Neural crest cell (in vitro differentiated cells): ENCODE data around the gene USP35. TPM values are rescaled to one million over a fixed set of nuclear protein-coding genes. Genes with fewer than 3 reads are reported as not detected.

Source experiments
- DNase-seq: peaks from one replicate; pipeline ENCODE4 v3.0.0; 2021; ENCODE audit warnings: low read depth, mixed read lengths, low spot score
- H3K27ac Mint-ChIP-seq: one replicate; pipeline ENCODE4 v1.8.0; 2021; ENCODE audit warnings: mild to moderate bottlenecking, mixed read lengths; ENCODE audit not compliant: unreplicated experiment
- H3K27me3 Mint-ChIP-seq: 2 replicates; pipeline ENCODE4 v1.8.0; 2021; ENCODE audit warnings: low read depth, mild to moderate bottlenecking, mixed read lengths
- H3K36me3 Mint-ChIP-seq: 2 replicates; pipeline ENCODE4 v1.8.0; 2021; ENCODE audit warnings: low read depth, mild to moderate bottlenecking, mixed read lengths
- H3K4me1 Mint-ChIP-seq: 2 replicates; pipeline ENCODE4 v1.8.0; 2021; ENCODE audit warnings: mixed read lengths
- H3K4me3 Mint-ChIP-seq: one replicate; pipeline ENCODE4 v1.8.0; 2021; ENCODE audit warnings: mild to moderate bottlenecking, mixed read lengths
- H3K9me3 Mint-ChIP-seq: 2 replicates; pipeline ENCODE4 v1.8.0; 2021; ENCODE audit warnings: mixed read lengths
- CTCF ChIP-seq: fragments of 200-600 bp; sonication (generic); conservative IDR thresholded peaks from 2 replicates; pipeline ENCODE4 v1.5.0; 2021; ENCODE audit warnings: antibody characterized with exemption, mild to moderate bottlenecking
- total RNA-seq: library from RNA; stranded (reverse); gene quantifications from 2 replicates; pipeline ENCODE4 v1.2.1, GENCODE V29; 2021

USP35 gene
- total RNA-seq, 1 donor from 2014 or later: 11.1 TPM

GRCh38 chr11:78180751-78181150 lies 8.0 kb upstream of the USP35 start:
- DNase-seq: no peak
- Mint-ChIP-seq H3K4me1 (no peaks in the 10 kb centered on the region), H3K9me3 (no peaks in the 10 kb centered on the region), H3K4me3 (no peak overlapping the region), H3K27ac (no peak overlapping the region), H3K27me3 (no peaks in the 10 kb centered on the region), H3K36me3 (peaks cover 4% of the 10 kb centered on the region)
- no peak for TF ChIP-seq CTCF

GRCh38 chr11:78181185-78181584 lies 7.5 kb upstream of the USP35 start:
- no peak for TF ChIP-seq CTCF
- Mint-ChIP-seq H3K36me3 (peaks cover 2% of the 10 kb centered on the region), H3K4me3 (no peak overlapping the region)

GRCh38 chr11:78187366-78188285 lies 1.1 kb upstream of the USP35 start:
- Mint-ChIP-seq H3K9me3 (no peaks in the 10 kb centered on the region), H3K4me3 (peak overlapping the region; percentile 100), H3K27me3 (no peaks in the 10 kb centered on the region), H3K36me3 (no peaks in the 10 kb centered on the region), H3K27ac (peak overlapping the region; percentile 92), H3K4me1 (peaks cover 43% of the 10 kb centered on the region)
- DNase-seq: no peak
- no peak for TF ChIP-seq CTCF

More at GRCh38 chr11:78181185-78181584, 7.5 kb upstream of the USP35 start:
- Mint-ChIP-seq H3K4me1 (no peaks in the 10 kb centered on the region), H3K27me3 (no peaks in the 10 kb centered on the region), H3K9me3 (no peaks in the 10 kb centered on the region), H3K27ac (no peak overlapping the region)
- DNase-seq: no peak

- Mint-ChIP-seq H3K4me3 (peak overlapping the region; percentile 100), H3K9me3 (no peaks in the 10 kb centered on the region), H3K4me1 (peaks cover 56% of the 10 kb centered on the region), H3K27me3 (no peaks in the 10 kb centered on the region), H3K27ac (no peak overlapping the region), H3K36me3 (no peaks in the 10 kb centered on the region)
- DNase-seq: no peak
- TF ChIP-seq CTCF: no peak
Measured at GRCh38 chr11:78189174-78189724, 530 bp downstream of the USP35 start.

- Mint-ChIP-seq H3K27ac (no peak overlapping the region), H3K4me3 (peak overlapping the region; percentile 100), H3K9me3 (no peaks in the 10 kb centered on the region), H3K36me3 (no peaks in the 10 kb centered on the region), H3K4me1 (peaks cover 62% of the 10 kb centered on the region), H3K27me3 (no peaks in the 10 kb centered on the region)
- TF ChIP-seq CTCF: no peak
- DNase-seq: no peak
Measured at GRCh38 chr11:78189851-78190250, 1.1 kb downstream of the USP35 start.
